Endothelial cell of umbilical vein (primary cell): ENCODE measurements around the gene KAT14. TPM values are rescaled to one million over a fixed set of nuclear protein-coding genes. Genes with fewer than 3 reads are reported as not detected.
"Not testable (repeated sequence)": the region's sequence is repeated elsewhere in the genome, so short reads cannot be mapped to it uniquely, and the experiment has no call there.

Experiments
- BruUV-seq: library from RNA; stranded (reverse); fragments of 400-500 nt; replicated peaks from 2 replicates; lab custom pipeline; 2021; lab: Mats Ljungman, UMichigan
- CTCF ChIA-PET: fragments of 300-600, 350-600 bp; sonication (Branson Sonifier 250); formaldehyde crosslinking; loops from one replicate; lab custom pipeline; 2021; ENCODE audit warnings: antibody characterized with exemption, inconsistent platforms; lab: Charles Lee
- POLR2A ChIA-PET: fragments of 300-600, 350-600 bp; sonication (Branson Sonifier 250); formaldehyde crosslinking; loops from one replicate; lab custom pipeline; 2021; ENCODE audit warnings: antibody characterized with exemption, inconsistent platforms; lab: Charles Lee
- DNase-seq: peaks from one replicate; pipeline ENCODE4 v3.0.0-alpha.2; 2011; ENCODE audit warnings: low read depth, low spot score
- FAIRE-seq: peaks from 2 replicates; lab custom pipeline; 2011; peaks lifted over from hg19 to GRCh38; lab: Jason Lieb, UNC
- H2AFZ ChIP-seq: 2 replicates; pipeline ENCODE4 v1.6.0; 2012; ENCODE audit warnings: low read depth, low read length, control low read depth, inconsistent platforms
- H3K27ac ChIP-seq: 2 replicates; pipeline ENCODE4 v1.5.1; 2011; ENCODE audit warnings: low read depth, mild to moderate bottlenecking, control low read depth, low read length, moderate library complexity; ENCODE audit not compliant: insufficient read depth
- H3K27me3 ChIP-seq, 2 experiments: 2 replicates each; pipeline versions ENCODE4 v1.6.0 to v1.6.1; 2011; ENCODE audit warnings: low read length in 2 of 2, mixed read lengths in 1 of 2; ENCODE audit not compliant: control insufficient read depth in 2 of 2, insufficient read depth in 2 of 2
- H3K36me3 ChIP-seq, 2 experiments: 2 replicates in 1 of 2; 3 replicates in 1 of 2; pipeline ENCODE4 v1.5.1; 2011; ENCODE audit warnings: low read length in 2 of 2, mild to moderate bottlenecking in 1 of 2, moderate library complexity in 1 of 2; ENCODE audit not compliant: control insufficient read depth in 2 of 2, insufficient read depth in 2 of 2; ENCODE audit errors: extremely low read depth in 1 of 2
- H3K4me1 ChIP-seq: 3 replicates; pipeline ENCODE4 v1.5.1; 2011; ENCODE audit warnings: mild to moderate bottlenecking, low read length; ENCODE audit not compliant: control insufficient read depth, insufficient read depth; ENCODE audit errors: extremely low read depth
- H3K4me2 ChIP-seq: 2 replicates; pipeline ENCODE4 v1.6.1; 2011; ENCODE audit warnings: low read length, control low read depth, mixed read lengths; ENCODE audit not compliant: insufficient read depth
- H3K4me3 ChIP-seq, 3 experiments: fragments of 200-600 bp in 1 of 3; sonication (generic), shearing (Covaris generic) in 1 of 3; replicated peaks in 1 of 3; 2 replicates each; pipeline ENCODE4 v1.5.1; 2011 to 2016; ENCODE audit warnings: control low read depth in 3 of 3, low read length in 3 of 3, mild to moderate bottlenecking in 2 of 3, inconsistent platforms in 1 of 3, low read depth in 1 of 3, moderate library complexity in 1 of 3; ENCODE audit not compliant: insufficient read depth in 1 of 3
- H3K79me2 ChIP-seq: 2 replicates; pipeline ENCODE4 v1.6.0; 2012; ENCODE audit warnings: low read length, inconsistent platforms; ENCODE audit not compliant: control insufficient read depth, insufficient read depth
- H3K9ac ChIP-seq: replicated peaks from 2 replicates; pipeline ENCODE3; 2011; ENCODE audit warnings: low read length, control low read depth; ENCODE audit not compliant: insufficient read depth; ENCODE audit errors: extremely low read depth
- H3K9me1 ChIP-seq: replicated peaks from 3 replicates; pipeline ENCODE4 v1.6.0; 2011; ENCODE audit warnings: mild to moderate bottlenecking, low read length; ENCODE audit not compliant: control insufficient read depth, insufficient read depth; ENCODE audit errors: extremely low read depth
- H3K9me3 ChIP-seq: replicated peaks from 2 replicates; pipeline ENCODE4 v1.5.1; 2012; ENCODE audit warnings: low read length, inconsistent platforms; ENCODE audit not compliant: control insufficient read depth, insufficient read depth
- H4K20me1 ChIP-seq: replicated peaks from 2 replicates; pipeline ENCODE3; 2011; ENCODE audit warnings: mild to moderate bottlenecking, low read length; ENCODE audit not compliant: control insufficient read depth, insufficient read depth; ENCODE audit errors: extremely low read depth
- EZH2 ChIP-seq: IDR thresholded peaks from 2 replicates; pipeline ENCODE4 v1.6.1; 2012; ENCODE audit warnings: borderline replicate concordance, low read depth, mild to moderate bottlenecking, moderate library complexity, low read length, inconsistent platforms; ENCODE audit not compliant: severe bottlenecking
- FOS ChIP-seq: IDR thresholded peaks from 2 replicates; pipeline ENCODE4 v1.6.1; 2011; ENCODE audit warnings: mild to moderate bottlenecking, low read length, moderate library complexity, borderline replicate concordance; ENCODE audit not compliant: insufficient read depth
- GATA2 ChIP-seq: IDR thresholded peaks from 2 replicates; pipeline ENCODE4 v1.7.0; 2011; ENCODE audit warnings: low read depth, mild to moderate bottlenecking, moderate library complexity, mixed read lengths, low read length; ENCODE audit not compliant: insufficient read length, insufficient read depth
- JUN ChIP-seq: IDR thresholded peaks from 2 replicates; pipeline ENCODE4 v1.6.1; 2011; ENCODE audit warnings: borderline replicate concordance, low read depth; ENCODE audit not compliant: insufficient read length, insufficient read depth
- MYC ChIP-seq: IDR thresholded peaks from one replicate; pipeline ENCODE4 v1.6.1; 2011; ENCODE audit warnings: mild to moderate bottlenecking, low read depth, low read length
- POLR2A ChIP-seq: IDR thresholded peaks from 2 replicates; pipeline ENCODE4 v1.6.1; 2012; ENCODE audit warnings: low read depth, mild to moderate bottlenecking, control low read depth, low read length
- POLR2AphosphoS5 ChIP-seq: IDR thresholded peaks from 2 replicates; pipeline ENCODE4 v1.6.1; 2012; ENCODE audit warnings: low read depth, mild to moderate bottlenecking, control low read depth, low read length, moderate library complexity; ENCODE audit not compliant: insufficient read depth
- dilution Hi-C: fragments of 300-500 bp; cut with MboI; formaldehyde crosslinking; loops from one replicate; pipeline ENCODE4 v1.15.0; 2019; ENCODE audit warnings: low sequenced_read_pairs; ENCODE audit not compliant: extremely low pct_ligation_motif_present
- intact Hi-C: fragments of 100-400 bp; cut with micrococcal nuclease; formaldehyde crosslinking; loops from one replicate; pipeline ENCODE4 v1.10.0; 2022
- polyA plus RNA-seq, 4 experiments: library from polyadenylated mRNA; depleted of rRNA in 3 of 4; stranded (reverse) in 3 of 4; unstranded in 1 of 4; fragments of >200 nt; gene quantifications; 2 replicates each; pipeline versions ENCODE4 v1.2.1 to v1.2.3, GENCODE V29; 2011 to 2012; ENCODE audit warnings: missing spikeins in 1 of 4
- total RNA-seq: library from RNA; stranded (reverse); gene quantifications from 2 replicates; pipeline ENCODE4 v1.2.3, GENCODE V29; 2021
- TF ChIP-seq, protein P1 (sequence below): IDR thresholded peaks from 2 replicates; pipeline ENCODE4 v1.6.1; 2011; ENCODE audit not compliant: insufficient read depth, insufficient read length
- TF ChIP-seq, protein P2 (sequence below), 2 donors: IDR thresholded peaks; 1 replicate in 1 of 2; 2 replicates in 1 of 2; pipeline ENCODE4 v1.5.1; 2011; ENCODE audit warnings: low read length in 2 of 2, mild to moderate bottlenecking in 2 of 2, moderate library complexity in 2 of 2, control low read depth in 1 of 2, inconsistent platforms in 1 of 2, low read depth in 1 of 2; ENCODE audit not compliant: insufficient read depth in 1 of 2; ENCODE audit errors: extremely low read depth in 1 of 2

KAT14 gene
- total and polyA plus RNA-seq, 2 donors (not counting 3 experiments of a cell fraction or from before 2014, with no cell fraction given): 6.7 to 11.7 TPM

DNA sequence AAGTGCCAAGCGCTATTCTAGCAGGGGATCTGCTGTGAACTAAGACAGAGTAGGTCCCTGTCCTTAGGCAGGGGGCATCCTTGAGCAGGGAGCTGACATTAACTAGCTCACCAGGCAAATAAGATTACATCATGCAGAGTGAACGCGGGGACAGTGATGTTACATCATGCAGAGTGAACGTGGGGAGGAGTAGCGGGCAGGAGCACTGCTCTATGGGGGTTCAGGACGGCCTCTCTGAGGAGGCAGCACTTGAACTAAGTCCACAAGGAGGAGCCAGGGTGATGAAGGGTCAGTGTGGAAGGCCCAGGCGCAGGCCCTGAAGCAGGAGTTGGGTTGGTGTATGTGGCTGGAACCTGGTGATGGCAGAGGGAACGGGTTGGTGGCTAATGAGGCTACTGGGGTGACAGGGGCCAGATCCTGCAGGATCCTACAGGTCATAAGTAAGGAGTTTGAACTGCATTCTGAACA, 38.7 kb downstream of the KAT14 start:
- H3K4me1 ChIP-seq: no peaks in the 10 kb centered on the region
- ChIA-PET CTCF (no interaction called here), POLR2A (no interaction called here)
- H3K4me3 ChIP-seq: no peak overlapping the region
- TF ChIP-seq MYC: no peak
- no peak for TF ChIP-seq FOS
- TF ChIP-seq POLR2A: no peak
- TF ChIP-seq POLR2AphosphoS5: no peak
- TF ChIP-seq, protein P1, sequence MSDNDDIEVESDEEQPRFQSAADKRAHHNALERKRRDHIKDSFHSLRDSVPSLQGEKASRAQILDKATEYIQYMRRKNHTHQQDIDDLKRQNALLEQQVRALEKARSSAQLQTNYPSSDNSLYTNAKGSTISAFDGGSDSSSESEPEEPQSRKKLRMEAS: no peak
- TF ChIP-seq JUN: no peak
- TF ChIP-seq EZH2: no peak
- TF ChIP-seq, protein P2, sequence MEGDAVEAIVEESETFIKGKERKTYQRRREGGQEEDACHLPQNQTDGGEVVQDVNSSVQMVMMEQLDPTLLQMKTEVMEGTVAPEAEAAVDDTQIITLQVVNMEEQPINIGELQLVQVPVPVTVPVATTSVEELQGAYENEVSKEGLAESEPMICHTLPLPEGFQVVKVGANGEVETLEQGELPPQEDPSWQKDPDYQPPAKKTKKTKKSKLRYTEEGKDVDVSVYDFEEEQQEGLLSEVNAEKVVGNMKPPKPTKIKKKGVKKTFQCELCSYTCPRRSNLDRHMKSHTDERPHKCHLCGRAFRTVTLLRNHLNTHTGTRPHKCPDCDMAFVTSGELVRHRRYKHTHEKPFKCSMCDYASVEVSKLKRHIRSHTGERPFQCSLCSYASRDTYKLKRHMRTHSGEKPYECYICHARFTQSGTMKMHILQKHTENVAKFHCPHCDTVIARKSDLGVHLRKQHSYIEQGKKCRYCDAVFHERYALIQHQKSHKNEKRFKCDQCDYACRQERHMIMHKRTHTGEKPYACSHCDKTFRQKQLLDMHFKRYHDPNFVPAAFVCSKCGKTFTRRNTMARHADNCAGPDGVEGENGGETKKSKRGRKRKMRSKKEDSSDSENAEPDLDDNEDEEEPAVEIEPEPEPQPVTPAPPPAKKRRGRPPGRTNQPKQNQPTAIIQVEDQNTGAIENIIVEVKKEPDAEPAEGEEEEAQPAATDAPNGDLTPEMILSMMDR (IDR thresholded peaks at IDR 0.05; ENCODE audit: extremely low read depth in 1 of 2, insufficient read depth in 1 of 2, low read depth in 1 of 2, low read length in 2 of 2): no peak
- TF ChIP-seq GATA2: no peak
- peaks cover 0 to 4% of the 10 kb centered on the region in 2 experiments for H3K36me3 ChIP-seq
- BruUV-seq: no TSS peak
- intact Hi-C loops: no loop called here
- dilution Hi-C loops: no loop called here
- H4K20me1 ChIP-seq: no peaks in the 10 kb centered on the region
- no peak for DNase-seq
- no peak overlapping the region for H3K9ac ChIP-seq
- no peak overlapping the region for H3K27ac ChIP-seq
- no peak overlapping the region for H3K4me2 ChIP-seq
- no peaks in the 10 kb centered on the region for H3K9me1 ChIP-seq
- FAIRE-seq: no peak
- no peaks in the 10 kb centered on the region for H3K9me3 ChIP-seq
- H3K79me2 ChIP-seq: no peaks in the 10 kb centered on the region
- H2AFZ ChIP-seq: no peak overlapping the region
- H3K27me3 ChIP-seq: no peaks in the 10 kb centered on the region

DNA sequence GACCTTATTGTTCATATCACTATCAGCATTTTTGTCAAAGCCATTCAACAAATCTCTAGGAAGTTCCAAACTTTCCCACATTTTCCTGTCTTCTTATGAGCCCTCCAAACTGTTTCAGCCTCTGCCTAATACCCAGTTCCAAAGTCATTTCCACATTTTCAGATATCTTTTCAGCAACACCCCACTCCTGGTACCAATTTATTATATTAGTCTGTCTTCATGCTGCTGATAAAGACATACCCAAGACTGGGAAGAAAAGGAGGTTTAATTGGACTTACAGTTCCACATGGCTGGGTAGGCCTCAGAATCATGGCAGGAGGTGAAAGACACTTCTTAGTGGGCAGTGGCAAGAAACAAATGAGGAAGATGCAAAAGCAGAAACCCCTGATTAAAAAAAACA, 42.7 kb downstream of the KAT14 start:
- intact Hi-C loops, DNase-seq, H4K20me1 ChIP-seq, H3K36me3 ChIP-seq, H3K9me1 ChIP-seq, BruUV-seq, CTCF ChIA-PET, H3K4me2 ChIP-seq, H3K79me2 ChIP-seq, H3K4me1 ChIP-seq, FAIRE-seq, POLR2A ChIA-PET, H3K9ac ChIP-seq, dilution Hi-C loops, H3K27ac ChIP-seq, H2AFZ ChIP-seq, H3K27me3 ChIP-seq, H3K4me3 ChIP-seq, H3K9me3 ChIP-seq: not testable (repeated sequence)
